ENCODE measurements around the gene ROS1.

DNA sequence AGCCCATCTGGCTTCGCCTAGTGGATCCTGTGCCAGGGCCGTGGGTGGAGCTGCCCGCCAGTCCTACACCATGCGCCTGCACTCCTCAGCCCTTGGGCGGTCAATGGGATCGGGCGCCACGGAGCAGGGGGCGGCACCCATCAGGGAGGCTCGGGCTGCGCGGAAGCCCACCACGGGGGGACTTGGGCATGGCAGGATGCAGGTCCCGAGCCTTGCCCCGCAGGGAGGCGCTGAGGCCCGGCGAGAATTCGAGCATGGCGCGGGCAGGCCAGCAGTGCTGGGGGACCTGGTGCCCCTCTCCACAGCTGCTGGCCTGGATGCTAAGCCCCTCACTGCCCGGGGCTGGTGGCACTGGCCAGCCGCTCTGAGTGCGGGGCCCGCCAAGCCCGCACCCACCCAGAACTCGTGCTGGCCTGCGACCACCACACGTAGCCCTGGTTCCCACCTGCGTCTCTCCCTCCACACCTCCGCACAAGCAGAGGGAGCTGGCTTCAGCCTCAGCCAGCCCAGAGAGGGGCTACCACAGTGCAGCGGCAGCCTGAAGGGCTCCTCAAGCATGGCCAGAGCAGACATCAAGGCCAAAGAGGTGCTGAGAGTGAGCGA lies 52.4 kb downstream of the ROS1 start:
- TF ChIP-seq, protein P1, sequence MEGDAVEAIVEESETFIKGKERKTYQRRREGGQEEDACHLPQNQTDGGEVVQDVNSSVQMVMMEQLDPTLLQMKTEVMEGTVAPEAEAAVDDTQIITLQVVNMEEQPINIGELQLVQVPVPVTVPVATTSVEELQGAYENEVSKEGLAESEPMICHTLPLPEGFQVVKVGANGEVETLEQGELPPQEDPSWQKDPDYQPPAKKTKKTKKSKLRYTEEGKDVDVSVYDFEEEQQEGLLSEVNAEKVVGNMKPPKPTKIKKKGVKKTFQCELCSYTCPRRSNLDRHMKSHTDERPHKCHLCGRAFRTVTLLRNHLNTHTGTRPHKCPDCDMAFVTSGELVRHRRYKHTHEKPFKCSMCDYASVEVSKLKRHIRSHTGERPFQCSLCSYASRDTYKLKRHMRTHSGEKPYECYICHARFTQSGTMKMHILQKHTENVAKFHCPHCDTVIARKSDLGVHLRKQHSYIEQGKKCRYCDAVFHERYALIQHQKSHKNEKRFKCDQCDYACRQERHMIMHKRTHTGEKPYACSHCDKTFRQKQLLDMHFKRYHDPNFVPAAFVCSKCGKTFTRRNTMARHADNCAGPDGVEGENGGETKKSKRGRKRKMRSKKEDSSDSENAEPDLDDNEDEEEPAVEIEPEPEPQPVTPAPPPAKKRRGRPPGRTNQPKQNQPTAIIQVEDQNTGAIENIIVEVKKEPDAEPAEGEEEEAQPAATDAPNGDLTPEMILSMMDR (IDR thresholded peaks at IDR 0.05), result no peak
- no peak for TF ChIP-seq POLR2A (IDR thresholded peaks at IDR 0.05)
